GM12872 (cell line): Measurements from ENCODE around the gene VARS2.

ENCODE experiments used
- CTCF ChIP-seq: IDR thresholded peaks from 3 replicates; pipeline ENCODE4 v1.5.1; 2011; ENCODE audit warnings: low read depth, mild to moderate bottlenecking, low read length, moderate library complexity; ENCODE audit not compliant: insufficient read depth

Gene VARS2

DNA sequence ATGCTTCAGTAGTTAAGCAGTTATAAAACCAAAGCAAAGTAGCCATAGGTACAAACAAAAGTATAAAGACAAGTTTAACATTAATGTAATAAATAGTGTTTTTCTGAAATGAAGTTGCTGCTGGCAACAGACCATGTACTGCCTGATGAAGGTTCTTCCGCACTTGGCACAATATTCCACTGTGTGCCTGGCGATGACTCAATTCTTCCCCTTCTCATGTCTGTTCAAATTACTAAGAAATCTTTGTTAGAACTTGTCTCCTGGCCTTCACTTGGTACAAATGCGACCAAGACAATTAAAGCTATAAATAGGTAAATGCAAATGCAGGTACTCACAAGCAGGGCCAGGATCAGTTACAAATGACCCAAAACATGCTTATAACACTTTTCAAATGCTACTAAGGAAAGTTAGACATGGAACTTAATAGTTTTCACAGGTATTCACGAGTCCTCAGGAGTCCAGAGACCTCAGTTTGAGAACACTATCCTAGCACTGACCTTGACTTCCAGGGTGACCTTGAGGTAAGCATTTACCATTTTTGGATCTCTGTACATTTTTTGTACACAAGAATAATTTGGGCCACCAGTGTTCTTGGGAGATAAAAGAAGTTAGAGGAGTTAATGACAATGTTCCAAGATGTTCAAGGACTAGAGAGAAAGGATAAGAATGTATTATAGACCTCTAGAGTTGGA is 37.9 kb upstream of the VARS2 start:
- no peak for TF ChIP-seq CTCF

- peak; percentile 87 for TF ChIP-seq CTCF
Observed at GRCh38 chr6:30877419-30878262, 36.4 kb upstream of the VARS2 start.

- TF ChIP-seq CTCF = no peak
Observed at GRCh38 chr6:30879684-30880427, 34.2 kb upstream of the VARS2 start.

- TF ChIP-seq CTCF = no peak
Observed at GRCh38 chr6:30880698-30881252, 33.3 kb upstream of the VARS2 start.

DNA sequence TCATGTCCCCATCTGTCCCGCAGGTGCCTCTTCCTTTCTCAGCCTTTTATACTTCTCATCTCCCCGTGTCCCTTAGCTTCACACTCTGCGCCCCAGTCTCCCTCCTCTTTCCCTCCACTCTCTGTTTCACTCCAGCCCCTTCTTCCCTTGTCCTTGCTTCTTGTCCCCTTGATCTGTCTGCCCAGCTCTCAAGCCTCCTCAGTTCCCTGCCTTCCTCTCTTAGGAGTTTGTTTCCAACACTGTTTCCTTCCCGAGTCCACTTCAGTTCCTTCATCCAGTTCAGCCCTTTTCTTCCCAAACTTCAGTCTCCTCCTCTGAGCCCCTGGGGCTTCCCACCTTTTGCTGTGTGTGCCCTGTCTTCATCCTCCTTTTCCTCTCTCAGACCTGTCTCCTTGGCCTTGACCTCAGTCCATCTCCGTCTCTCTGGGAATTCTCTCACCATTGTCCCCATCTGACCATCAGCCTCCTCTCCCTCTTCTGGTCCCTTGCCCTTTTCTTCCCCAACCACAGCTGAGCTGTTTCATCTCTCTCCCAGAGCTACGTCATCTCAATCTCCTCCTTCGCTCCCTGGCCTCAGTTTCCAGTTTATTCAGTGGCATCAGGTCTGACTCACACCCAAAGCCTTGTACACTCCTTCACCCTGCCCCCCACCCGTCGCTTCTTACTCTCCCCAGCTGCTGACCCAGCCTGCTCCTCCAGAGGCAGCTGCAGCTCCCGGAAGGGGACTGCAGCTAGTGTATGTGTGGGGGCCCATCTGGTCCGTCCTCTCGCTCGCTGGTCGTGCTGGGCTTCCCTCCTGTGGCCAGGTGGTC is 32.4 kb upstream of the VARS2 start:
- no peak for TF ChIP-seq CTCF

- no peak for TF ChIP-seq CTCF
Observed at GRCh38 chr6:30882204-30882758, 31.8 kb upstream of the VARS2 start.
